SHP77 (cell line): ENCODE results near the gene MIEF1.
"Not testable (repeated sequence)": the region's sequence is repeated elsewhere in the genome, so short reads cannot be mapped to it uniquely, and the experiment has no call there.

Source experiments
- DNase-seq, 2 experiments: peaks; one replicate each; lab custom pipeline; 2025; lab: John Stamatoyannopoulos, UW

MIEF1 gene

DNA sequence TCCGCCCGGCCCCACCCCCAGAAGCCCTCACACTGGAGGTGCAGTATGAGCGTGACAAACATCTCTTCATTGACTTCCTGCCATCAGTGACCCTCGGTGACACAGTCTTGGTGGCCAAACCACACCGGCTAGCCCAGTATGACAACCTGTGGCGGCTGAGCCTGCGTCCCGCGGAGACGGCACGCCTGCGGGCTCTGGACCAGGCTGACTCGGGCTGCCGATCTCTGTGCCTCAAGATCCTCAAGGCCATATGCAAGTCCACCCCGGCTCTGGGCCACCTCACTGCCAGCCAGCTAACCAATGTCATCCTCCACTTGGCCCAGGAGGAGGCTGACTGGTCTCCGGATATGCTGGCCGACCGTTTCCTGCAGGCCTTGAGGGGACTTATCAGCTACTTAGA lies 11.7 kb downstream of the MIEF1 start:
- DNase-seq, result no peak

GRCh38 chr22:39514373-39514973 lies 12.4 kb downstream of the MIEF1 start:
- DNase-seq, result peak in 1 of 2 experiments; percentile 36

- DNase-seq, result no peak
Measured at GRCh38 chr22:39515266-39516050, 13.4 kb downstream of the MIEF1 start.

- no peak for DNase-seq
Measured at GRCh38 chr22:39517470-39517869, 15.4 kb downstream of the MIEF1 start.

GRCh38 chr22:39518144-39518786 lies 16.2 kb downstream of the MIEF1 start:
- no peak for DNase-seq

- DNase-seq, result peak in 1 of 2 experiments; percentile 43
Measured at GRCh38 chr22:39518996-39519680, 17.0 kb downstream of the MIEF1 start.

DNA sequence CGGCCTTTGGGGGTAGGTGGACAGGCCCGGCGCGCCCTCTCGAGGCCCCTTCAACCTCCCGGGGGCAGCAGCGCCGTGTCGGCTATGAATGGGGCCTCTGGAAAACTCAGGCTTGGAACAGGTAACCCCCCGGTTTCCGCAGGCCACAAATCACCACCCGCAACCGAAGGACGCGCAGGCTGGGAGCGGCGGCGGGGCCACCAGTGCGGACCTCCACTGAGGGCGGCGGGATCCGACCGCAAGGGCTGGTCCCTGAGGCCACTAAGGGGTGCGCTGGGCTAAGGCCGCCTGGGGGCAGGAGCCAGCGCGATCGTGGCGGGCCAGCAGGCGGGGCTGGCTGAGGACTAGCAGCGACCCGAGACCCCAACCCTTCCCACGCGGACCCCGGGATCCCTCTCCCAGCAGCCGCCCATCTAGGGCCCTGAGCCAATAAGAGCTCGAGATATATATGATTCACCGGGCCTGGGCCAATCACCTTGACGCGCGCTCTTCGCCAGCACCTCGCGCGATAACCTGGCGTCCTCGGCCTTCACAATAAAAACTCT lies 17.7 kb downstream of the MIEF1 start:
- peak; percentile 97 to 98 for DNase-seq

- peak; percentile 71 to 87 for DNase-seq
Measured at GRCh38 chr22:39520226-39521105, 18.4 kb downstream of the MIEF1 start, which contains the start of gene ATF4. Gene ATF4 (plus strand): TSS chr22:39520562. CDS start chr22:39521446, 884 bp downstream.

DNA sequence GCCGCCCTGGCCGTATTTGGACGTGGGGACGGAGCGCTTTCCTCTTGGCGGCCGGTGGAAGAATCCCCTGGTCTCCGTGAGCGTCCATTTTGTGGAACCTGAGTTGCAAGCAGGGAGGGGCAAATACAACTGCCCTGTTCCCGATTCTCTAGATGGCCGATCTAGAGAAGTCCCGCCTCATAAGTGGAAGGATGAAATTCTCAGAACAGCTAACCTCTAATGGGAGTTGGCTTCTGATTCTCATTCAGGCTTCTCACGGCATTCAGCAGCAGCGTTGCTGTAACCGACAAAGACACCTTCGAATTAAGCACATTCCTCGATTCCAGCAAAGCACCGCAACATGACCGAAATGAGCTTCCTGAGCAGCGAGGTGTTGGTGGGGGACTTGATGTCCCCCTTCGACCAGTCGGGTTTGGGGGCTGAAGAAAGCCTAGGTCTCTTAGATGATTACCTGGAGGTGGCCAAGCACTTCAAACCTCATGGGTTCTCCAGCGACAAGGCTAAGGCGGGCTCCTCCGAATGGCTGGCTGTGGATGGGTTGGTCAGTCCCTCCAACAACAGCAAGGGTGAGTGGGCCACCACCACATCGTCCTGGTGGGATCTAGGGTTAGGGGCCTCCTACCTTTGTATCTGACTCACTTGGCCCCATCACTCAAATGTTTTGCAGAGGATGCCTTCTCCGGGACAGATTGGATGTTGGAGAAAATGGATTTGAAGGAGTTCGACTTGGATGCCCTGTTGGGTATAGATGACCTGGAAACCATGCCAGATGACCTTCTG lies 19.2 kb downstream of the MIEF1 start:
- DNase-seq, result not testable (repeated sequence)

- not testable (repeated sequence) for DNase-seq
Measured at GRCh38 chr22:39522091-39522490, 20.0 kb downstream of the MIEF1 start.

DNA sequence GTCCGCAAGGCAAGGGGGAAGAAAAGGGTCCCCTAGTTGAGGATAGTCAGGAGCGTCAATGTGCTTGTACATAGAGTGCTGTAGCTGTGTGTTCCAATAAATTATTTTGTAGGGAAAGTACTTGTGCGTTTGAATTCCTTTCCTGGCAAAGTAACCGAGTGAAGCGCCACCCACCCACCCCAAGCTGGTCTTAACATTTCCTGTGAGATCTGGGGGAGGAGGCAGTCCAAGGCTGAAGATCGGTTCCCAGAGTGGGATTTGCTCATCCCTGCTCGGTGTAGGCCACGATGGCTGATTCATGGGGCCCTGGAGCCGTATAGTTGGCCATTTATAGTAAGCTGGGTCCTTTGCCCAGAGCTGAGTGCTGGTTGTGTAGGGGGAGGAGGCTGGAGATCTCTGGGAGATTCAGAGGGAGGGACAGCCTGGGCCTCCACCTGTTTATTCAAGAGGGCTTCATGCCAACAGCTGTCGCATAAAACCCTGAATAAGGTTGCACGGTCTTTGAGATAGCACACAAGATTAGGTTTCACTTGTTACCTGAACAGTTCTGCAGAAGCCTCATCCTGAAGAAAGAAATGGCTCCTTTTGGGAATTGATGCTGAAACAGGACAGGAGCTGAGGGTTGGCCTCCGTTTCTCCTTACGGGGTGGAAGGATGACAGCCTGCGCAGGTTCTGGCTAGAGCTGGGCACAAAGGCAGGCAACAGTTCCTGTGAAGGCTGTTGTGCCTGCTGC lies 20.6 kb downstream of the MIEF1 start:
- peak in 1 of 2 experiments; percentile 28 for DNase-seq

DNA sequence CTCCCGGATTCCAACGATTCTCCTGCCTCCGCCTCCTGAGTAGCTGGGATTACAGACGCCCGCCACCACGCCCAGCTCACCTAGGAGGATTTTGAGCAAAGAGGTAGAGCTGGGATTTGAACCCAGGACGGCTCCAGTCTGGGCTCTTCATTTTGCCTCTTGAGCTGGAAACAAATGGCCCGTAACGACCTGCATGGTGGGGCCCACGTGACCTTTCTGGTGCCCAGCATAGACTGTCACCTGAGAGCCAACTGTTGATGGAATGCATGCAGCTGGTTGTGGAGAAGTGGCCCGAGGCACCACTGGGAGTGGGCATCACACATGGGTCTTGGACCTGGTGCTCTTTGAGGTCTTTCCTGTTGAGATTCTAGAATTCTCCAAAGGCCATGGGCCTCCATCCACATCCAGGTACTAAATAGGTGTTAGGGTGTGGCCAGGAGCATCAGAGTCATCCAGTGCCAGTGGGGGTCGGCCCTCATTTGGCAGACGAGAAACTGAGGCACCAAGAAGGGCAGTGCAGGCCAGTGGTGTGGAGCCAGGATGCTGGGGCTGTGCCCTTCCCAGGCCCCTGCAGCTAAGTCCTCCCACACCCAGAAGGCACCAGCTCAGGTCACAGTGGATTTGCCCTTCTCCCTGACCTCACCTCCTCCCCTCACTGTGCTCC lies 22.1 kb downstream of the MIEF1 start:
- DNase-seq, result no peak

DNA sequence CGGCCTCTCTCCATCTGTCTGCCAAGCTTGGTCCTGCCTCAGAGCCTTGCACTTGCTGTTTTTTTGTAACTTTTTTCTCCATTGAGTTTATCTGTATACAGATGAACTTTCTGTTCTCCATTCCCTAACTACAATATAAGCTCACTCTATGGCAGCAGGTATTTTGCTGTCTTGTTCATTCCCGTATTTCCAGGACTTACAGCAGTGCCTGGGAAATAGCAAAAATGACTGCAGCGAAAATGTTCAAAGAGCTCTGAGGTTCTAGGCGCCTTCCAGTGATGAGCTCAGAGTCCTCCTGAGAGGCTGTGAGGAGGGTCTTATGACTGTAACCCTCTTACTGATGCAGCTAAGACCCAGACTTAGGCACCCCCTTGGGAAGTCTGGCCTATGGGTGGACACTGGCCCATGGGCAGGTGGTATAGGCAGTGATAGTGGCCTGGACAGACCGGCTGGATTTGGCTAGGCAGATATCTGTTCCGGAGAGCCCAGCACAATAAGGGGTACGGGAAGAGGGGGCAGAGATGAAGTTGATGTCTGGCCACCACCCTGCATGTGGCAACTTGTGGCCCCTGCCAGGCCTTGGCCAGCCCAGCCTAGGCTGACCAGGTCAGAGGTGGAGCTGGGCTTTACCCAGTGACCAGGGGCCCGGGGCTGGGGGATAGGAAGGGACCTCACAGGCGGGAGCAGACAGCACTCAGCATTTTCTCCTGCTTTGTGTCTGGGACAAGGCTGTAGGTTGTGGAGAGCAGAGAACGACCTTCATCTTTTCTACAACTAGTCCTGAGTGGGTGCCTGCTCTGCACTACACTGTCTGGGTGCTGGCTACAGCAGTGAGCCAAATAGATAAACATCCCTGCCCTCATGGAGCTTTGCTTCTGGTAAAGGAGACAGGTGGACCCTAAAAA lies 22.9 kb downstream of the MIEF1 start:
- no peak for DNase-seq

DNA sequence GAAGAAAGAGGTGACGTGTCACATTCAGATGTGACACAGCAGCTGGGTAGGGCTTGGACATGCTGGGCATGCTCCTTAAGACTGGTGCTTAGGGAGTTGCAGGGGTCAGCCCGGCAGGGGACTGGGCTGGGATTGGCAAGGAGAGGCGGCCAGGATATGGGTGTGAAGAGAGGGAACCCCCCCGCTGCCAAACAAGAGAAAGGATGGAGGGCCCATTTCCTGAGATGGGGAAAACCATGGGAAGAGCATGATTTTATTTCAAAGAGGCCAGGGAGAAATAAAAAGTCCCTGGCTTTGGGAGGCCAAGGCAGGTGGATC lies 23.5 kb downstream of the MIEF1 start:
- no peak for DNase-seq

DNA sequence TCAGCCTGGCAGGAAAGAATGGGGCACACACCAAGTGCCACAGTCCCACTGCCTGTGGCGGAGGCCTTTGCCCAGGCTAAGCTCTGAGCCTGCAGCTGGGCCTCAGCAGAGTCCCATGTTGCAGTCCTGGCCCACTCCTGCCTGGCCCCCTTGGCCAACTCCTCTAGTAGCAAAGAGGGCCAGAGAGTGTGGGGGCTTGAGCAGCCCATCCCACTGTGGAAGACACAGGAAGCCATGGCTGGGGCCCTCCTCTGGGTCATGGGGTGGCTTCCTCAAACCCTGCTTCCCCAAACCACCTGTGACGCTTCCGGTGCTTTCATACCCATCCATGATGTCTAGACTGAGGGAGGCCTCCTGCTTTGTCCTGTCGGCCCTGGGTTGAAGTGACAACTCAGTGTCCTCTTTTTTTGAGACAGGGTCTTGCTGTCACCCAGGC lies 24.7 kb downstream of the MIEF1 start:
- DNase-seq, result no peak

GRCh38 chr22:39527481-39527961 lies 25.4 kb downstream of the MIEF1 start:
- DNase-seq, result peak in 1 of 2 experiments; percentile 35

- no peak for DNase-seq
Measured at GRCh38 chr22:39528080-39528661, 26.1 kb downstream of the MIEF1 start.
